Stimulated activated CD4-positive, alpha-beta T cell treated with anti-CD3 and anti-CD28 coated beads, Interleukin-15, amount 100 ng/mL, for 1 hour (primary cell): Measurements from ENCODE around the gene FXR2.
"Not testable (repeated sequence)": the region's sequence is repeated elsewhere in the genome, so short reads cannot be mapped to it uniquely, and the experiment has no call there.

Source experiments
- DNase-seq, 2 donors: peaks; one replicate each; pipeline ENCODE4 v3.0.0-alpha.2; 2020; ENCODE audit warnings: low read depth in 1 of 2, low spot score in 1 of 2

FXR2 gene

DNA sequence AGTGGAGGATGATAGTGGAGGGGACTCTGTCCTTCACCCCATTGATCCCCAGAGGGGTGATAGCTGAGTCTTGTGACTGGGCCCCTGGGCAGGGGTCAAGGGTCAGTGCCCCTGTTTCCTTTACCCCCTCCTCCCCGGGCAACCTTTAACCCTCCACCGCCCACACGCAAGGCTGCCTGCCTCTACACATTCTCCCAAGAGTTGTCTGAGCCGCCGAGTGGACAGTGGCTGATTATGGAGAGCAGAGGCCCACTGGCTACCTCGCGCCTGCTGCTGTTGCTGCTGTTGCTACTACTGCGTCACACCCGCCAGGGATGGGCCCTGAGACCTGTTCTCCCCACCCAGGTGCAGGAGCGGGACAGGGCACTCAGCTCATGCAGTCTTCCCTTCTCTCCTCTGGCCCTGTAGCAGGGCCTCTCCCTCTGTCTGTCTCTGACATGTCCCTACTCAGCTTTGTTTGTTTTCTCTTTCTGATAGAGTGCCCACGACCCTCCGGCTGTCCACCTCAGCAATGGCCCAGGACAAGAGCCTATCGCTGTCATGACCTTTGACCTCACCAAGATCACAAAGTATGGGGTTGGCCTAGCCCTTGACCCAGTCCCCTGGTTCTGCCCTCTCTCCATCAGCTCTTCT is 15.4 kb upstream of the FXR2 start, which contains the start of gene SHBG:
SHBG (plus strand) TSS at position 197 of the 633 bp plus-strand sequence; CDS start at position 235, 38 bp downstream.
- DNase-seq, result no peak

DNA sequence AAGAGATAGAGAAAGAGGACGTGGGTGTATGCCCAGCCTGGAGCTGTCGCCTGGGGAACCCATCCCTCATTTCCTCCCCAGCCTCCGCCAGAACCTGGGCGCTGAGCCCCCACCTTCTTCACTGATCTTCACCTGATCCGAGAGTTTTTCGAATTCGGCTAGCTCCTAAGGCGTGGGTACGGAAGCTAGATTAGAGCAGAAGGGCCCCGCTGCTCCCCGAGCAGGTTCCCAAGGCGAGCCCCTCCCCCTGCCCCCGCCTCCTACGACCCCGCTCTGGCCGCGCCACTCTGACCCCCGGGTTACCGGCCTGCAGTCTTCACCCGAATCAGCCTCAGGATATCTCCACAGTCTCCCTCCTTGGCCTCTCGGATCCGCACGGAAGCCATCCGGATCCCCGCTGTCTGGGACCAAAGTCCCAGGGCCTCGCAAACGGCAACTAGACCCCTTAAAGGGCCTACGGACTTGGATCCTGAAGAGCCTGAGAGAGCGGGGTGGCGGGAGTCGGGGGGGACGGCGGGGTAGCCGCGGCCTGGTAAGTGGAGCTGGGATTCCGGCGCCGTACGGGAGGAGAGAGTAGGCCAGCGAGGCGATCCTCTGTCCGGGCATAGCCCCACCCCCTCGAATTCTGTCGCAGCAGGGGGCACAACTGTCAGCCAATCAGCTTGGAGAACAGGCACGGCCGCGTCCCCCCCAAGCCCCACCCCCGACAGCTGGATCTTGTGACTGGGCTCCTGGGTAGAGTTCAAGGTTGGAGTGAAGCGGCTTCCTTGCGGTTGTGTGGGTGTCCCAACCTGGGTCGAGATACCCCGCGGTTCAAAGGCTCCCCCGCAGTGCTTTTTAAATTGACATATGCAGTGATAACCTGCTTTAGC is 12.8 kb upstream of the FXR2 start, which contains the start of gene SAT2:
SAT2 (minus strand) TSS at position 572 of the 872 bp plus-strand sequence; CDS start at position 386, 186 bp downstream.
- DNase-seq, result peak; percentile 66 to 71

DNA sequence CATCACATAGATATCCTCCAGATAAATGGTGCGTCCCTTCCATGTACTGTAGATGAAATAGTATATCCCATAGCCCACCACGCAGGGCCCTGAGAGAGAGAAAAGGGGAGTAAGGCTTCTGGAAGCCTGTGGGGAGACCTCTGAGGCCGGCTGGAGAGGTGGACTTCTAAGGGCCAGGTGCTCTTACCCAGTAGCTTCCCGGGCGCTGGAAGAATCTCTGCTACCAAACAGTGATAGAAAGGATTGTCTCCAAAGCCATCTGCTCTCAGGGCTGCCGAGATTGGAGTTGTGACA is 12.2 kb upstream of the FXR2 start:
- no peak for DNase-seq

DNA sequence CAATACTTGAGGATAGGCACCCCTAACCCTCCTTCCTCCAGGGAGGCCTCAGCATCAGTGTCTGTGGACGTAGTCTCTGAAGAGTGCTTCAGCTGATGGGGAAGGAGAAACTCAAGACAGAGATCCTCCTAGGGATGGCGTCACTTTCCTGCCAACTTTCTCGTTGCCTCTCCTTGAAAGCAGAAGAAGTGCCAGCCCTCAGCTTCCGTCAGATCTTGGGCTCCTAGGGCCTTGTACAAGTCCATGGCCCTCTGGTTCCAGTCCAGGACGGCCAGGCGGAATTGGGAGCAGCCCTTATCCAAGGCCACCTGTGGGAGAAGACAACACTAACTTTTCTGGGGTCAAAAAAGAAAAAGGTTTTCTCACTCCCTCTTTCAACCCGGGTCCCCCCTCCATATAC is 11.6 kb upstream of the FXR2 start:
- DNase-seq, result no peak

DNA sequence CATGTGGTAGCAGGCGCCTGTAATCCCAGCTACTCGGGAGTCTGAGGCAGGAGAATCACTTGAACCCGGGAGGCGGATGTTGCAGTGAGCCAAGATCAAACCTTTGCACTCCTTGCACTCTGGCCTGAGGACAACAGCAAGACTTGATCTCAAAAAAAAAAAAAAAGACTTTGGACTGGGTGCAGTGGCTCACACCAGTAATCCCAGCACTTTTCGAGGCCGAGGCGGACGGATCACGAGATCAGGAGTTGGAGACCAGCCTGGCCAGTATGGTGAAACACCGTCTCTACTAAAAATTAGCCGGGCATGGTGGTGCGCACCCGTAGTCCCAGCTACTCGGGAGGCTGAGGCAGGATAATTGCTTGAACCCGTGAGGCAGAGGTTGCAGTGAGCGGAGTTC is 11.1 kb upstream of the FXR2 start:
- not testable (repeated sequence) for DNase-seq

DNA sequence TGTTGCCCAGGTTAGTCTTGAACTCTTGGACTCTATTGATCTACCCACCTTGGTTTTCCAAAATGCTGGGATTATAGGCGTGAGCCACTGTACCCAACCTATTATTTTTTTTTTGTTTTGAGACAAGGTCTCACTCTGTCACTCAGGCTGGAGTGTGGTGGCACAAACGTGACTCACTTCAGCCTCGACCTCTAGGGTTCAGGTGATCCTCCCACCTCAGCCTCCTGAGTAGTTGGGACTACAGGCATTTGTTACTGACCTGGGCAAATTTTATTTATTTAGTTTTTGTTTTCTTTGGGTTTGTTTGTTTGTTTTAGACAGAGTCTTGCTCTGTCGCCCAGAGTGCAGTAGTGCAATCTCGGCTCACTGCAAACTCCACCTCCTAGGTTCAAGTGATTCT is 9.0 kb upstream of the FXR2 start:
- DNase-seq, result no peak

DNA sequence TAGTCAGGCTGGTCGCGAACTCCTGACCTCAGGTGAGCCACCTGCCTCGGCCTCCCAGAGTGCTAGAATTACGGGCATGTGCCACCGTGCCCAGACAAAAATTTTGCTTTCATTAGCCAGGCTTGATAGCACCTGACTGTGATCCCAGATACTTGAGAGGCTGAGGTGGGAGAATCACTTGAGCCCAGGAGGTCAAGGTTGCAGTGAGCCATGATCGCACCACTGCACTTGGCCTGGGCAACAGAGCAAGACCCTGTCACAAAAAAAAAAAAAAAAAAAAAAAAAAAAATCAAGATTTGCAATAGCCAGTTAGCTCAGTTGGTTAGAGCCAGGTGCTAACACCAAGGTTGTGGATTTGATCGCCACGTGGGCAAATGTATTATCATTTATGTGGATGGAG is 6.1 kb upstream of the FXR2 start:
- no peak for DNase-seq

DNA sequence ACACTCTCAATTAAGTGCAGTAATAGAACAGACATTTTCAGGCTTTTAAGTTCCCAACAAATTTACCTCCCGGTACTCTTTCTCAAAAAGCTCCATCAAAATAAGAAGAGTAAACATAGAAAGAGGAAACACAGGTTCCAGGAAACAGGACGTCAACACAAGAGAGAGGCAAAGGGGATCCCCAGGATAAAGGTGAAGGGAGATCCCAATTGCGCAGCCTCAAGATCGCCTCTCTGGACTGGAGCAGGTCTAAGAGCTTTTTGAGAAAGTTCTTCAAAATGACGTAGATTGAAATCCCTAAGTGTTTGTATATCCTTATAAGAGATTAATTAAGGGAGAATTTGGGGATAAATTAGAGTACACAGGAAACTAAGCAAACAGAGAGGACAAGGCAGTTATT is 3.9 kb upstream of the FXR2 start:
- no peak for DNase-seq

DNA sequence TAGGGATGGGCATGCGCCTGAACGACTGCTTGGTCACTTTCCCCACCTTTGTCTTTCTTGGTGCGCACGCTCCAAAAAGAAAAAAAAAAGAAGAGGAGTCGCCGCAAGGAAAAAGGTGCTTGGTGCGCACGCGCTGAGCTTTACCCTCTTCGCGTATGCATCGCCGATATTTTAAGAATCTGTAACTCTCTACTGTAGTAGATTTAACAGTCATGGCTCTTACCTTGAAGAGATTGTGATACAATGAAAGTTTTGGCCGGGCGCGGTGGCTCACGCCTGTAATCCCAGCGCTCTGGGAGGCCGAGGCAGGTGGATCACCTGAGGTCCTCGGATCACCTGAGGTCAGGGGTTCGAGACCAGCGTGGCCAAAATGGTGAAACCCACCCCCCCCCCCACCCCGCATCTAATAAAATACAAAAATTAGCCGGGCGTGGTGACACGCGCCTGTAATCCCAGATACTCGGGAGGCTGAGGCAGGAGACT is 609 bp upstream of the FXR2 start:
- no peak for DNase-seq

DNA sequence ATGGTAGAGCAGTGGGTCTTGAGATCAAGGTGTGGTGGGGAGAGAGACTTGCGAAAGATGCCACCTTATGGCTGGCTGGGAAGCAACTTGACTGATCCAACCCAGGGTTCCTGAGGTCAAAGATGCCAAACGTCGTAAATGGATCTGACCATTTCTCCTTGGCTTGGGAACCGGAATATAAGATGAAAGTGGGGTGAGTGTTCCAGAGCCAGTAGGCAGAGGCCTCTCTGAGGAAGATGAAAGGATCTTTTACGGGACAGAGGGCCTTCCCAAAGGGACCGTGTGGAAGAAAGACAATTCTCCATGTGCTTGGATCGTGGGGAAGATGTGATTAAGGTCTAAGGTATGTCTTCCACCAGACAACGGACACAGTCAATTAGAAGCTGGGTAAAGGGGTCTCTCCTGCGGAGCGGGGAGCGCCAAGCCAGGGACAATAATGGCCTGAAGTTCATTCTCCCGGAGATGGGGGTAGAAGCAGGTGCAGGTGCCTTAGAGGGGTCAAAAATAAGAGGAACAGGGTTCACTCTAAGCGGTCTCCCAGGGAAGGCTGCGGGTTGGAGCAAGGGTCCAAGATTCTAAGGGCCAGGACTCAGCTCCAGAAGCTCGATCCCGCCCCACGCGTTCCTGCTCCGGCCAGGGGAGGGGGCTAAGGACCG is 800 bp downstream of the FXR2 start:
- no peak for DNase-seq

DNA sequence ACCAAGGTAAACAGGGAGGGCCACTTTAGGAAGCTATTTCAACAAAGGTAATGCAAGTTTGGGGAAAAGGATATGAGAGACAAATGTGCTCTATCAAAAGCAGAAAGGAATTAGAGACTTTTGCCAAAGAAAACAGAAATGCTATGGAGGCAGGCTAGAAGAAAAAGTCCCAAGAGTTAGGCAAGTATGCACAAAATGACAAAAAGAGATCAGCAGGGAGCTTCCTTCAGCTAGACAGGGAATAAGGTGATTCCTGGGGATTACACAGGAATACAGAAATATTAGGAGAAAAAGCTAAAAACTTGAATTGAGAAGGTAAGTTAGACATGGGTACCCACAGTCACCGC is 2.4 kb downstream of the FXR2 start:
- no peak for DNase-seq

DNA sequence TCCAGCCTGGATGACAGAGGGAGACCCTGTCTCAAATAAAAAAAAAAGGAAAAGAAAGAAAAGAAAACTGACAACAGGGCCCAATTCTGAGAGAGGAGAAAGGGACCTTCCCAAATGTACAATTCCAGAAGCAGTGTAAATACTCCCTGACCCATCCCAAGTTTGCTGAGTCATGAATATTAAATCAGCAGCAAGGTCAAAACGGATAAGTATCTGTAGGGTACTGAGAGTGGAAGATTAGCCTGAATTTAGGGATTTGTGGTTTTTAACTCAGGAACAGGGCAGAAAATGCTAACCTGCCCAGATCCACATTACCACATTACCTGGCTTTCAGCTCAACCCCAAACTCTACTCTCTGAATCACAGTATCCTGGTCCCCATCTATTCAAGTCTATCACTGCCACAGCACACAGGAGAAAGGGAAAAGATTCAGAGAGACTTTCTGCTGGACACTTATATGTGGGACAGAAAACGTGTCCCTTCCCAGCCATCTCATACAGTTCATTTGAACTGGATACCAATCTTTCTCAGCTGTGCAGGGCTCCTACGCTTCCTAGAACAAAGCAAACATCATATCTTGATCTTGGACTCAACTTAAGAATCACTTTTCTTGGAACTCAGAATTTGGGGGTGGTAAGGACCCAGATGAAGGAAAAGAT is 2.9 kb downstream of the FXR2 start:
- no peak for DNase-seq

DNA sequence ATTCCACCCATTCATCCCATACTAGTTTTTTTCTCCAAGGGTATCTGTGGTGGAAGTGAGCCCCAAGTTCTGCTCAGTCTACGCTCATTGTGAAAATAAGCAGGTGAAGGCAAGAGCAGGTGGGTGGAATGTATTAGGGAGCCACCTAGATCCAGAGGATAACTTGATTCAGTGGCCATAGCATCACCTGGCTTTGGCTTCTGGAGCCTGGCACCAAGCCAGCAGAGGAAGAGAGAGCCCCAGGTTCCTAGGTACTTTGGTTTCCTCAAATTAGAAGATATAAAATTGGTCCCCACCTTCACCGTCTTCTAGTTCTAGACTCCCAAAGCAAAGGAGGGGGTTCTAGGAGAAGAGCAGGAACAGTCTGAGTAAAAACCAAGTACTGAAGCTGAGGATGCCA is 4.1 kb downstream of the FXR2 start:
- no peak for DNase-seq

DNA sequence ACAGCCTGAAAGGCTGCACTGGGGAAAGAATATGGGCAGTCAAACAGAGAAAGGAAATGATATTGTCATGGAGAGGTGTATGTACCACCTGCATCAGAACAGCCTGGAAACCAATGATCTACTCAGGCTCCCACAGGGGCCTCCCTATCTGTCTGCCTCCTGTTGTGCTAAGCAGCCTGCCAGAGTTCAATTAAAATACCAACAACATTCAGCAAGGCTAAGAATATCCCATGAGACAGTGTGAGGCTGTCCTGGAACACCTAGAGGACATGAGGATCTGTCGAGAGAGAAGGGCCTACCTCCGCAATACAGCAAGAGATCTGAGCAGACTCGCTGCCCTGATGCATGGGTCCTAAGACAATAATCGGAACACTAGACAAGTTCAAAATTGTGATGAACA is 8.4 kb downstream of the FXR2 start:
- DNase-seq, result no peak

DNA sequence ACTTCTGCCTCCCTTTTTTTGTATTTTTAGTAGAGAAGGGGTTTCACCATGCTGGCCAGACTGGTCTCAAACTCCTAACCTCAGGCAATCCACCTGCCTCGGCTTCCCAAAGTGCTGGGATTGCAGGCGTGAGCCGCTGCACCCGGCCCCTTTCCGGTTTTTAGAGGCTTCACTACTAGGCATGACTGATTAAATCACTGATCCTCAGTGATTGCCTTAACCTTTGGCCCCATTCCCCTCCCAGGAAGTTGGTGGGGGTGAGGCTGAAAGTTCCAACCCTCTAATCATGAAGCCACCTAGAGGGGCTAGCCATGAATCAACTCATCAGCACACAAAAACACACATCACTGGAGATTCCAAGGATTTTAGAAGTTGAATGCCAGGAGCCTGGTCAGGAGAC is 17.1 kb downstream of the FXR2 start:
- not testable (repeated sequence) for DNase-seq

DNA sequence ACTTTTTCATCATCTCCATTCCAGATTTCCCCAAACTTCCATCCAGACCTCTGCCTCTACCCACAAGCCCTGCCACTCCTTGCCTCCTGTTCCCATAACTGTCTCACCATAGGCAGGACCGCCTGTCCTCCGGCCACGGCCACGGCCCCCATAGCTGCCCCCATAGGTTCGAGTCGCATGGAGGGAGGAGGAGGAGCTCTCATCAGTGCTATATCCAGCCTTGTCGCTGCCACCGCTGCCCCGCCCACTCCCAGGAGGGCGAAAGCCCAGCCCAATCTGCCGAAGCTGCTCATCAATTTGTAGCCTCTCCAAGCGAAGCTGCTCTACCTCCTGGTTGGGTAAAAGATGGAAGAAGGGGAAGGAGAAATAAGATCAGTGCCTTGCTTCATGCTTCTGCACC is 21.4 kb downstream of the FXR2 start:
- DNase-seq, result no peak

DNA sequence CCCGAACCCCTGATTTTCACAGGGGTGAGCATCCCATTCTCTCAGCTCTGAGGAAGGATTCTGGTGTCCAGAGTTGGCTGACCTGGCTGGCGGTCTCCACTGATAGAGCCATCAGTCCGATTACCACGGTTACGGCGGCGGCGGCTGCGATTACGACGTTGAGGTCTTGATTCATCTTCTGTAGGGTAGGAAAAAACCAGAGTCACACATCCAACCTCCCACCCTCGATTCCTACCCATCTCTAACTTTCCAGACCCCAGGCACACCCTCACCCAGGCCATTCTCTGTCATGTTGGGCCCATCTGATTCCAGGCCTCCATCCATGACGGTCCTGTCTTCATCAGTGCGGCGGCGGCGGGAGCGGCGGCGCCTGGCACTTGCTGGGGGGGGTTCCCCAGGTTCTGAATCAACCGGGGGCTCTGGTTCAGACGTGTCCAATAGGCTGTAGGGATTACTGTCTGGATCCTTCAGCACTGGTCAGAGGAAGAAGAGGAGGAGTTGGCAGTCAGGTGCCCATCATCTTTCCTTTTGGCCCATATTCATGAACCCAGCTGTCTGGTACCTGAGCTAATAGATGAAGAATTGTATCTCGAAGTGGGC is 22.2 kb downstream of the FXR2 start:
- DNase-seq, result no peak

DNA sequence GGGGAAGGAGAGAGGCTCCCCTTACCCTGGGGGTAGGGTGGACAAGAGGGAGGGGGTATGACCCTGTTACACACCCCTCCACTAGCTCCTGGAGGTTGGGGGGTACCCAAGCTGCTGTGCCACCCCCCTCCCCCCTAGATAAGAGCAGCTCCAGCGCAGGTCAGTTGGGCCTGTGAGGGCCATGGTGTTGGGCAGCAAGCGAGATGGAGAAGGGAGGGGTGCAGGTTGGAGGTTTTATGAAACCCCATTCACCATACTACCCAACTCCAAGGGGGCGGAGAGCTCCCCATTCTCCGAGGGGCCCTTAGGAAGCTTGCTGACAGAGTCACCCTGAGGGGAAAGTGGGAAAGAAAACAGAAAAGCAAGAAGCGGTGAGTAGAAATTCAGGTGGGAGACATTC is 23.1 kb downstream of the FXR2 start:
- no peak for DNase-seq

DNA sequence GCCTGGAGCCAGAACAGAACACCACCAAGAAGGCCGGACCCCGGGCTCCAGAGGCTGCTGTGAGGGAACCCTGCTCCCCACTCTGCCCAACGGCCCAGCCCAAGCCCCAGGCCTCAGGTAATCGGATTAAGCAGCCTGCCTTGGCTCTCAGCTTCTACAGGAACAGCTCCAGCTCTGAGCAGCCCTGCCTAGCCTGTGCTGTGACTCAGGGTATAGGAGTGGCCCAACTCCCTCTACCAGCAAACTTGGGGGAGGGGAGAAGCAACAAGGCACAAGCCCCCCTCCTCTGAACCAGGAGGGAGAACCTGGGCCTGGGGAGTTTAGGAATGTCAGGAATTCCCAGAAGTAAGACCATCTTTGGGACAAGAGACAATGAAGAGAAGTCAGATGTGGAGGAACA is 24.0 kb downstream of the FXR2 start:
- no peak for DNase-seq

DNA sequence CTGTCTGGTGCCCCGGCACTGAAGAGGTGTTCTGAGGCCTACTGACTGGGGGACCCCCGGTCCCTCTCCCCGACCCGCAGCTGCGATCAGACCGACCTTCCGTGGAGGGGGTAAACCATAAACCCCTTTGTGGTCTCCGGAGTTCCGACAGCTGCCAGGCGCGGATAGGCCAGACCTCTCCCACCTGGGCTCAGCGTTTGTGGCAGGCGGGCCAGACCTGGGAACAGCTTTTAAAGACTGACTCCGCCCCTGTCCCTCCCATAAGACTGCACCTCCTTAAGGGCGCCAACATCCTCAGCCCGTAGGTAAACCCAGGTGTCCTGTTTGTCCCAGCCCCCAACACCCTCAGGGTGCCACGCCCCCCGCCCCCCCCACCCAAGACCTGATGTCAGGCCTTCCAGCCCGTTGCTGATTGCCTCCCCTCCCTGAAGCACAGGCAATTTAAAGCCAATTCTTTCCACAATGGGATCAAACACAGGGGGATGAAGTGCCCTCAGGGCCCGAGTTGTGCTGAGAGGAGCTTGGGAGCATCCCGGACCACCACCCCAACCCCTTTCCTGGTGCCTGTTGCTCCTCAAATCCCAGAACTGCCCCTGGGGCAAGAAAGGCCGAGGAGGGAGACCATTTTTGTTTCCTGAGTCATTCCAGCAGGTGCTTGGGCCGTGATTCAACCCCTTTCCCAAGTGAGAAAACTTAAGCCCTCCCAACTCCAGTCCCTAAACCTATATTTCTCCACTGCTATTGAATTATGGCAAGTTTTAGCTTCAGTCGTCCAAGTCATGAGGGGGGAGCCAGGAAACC is 24.6 kb downstream of the FXR2 start, which contains the start of gene SOX15:
SOX15 (minus strand) TSS at position 204 of the 801 bp plus-strand sequence. CDS start 418 bp downstream, outside the sequence.
- DNase-seq, result no peak
